Mesodermal cell (in vitro differentiated cells): ENCODE measurements around the gene USP24.

ENCODE experiments used
- H3K27ac ChIP-seq: 2 replicates; pipeline ENCODE4 v1.7.0; 2013; ENCODE audit warnings: mild to moderate bottlenecking, low read depth, low read length, moderate library complexity; ENCODE audit not compliant: severe bottlenecking
- H3K36me3 ChIP-seq: 2 replicates; pipeline ENCODE4 v1.7.1; 2013; ENCODE audit warnings: mild to moderate bottlenecking, low read length, moderate library complexity; ENCODE audit not compliant: control insufficient read depth, insufficient read depth
- H3K4me1 ChIP-seq: one replicate; pipeline ENCODE4 v1.7.1; 2013; ENCODE audit warnings: mild to moderate bottlenecking, low read length; ENCODE audit not compliant: insufficient read depth, control insufficient read depth, poor library complexity, severe bottlenecking
- H3K4me3 ChIP-seq: 2 replicates; pipeline ENCODE4 v1.7.0; 2013; ENCODE audit warnings: low read length, control low read depth, mild to moderate bottlenecking; ENCODE audit not compliant: insufficient read depth, poor library complexity, severe bottlenecking; ENCODE audit errors: extremely low read depth
- H3K9me3 ChIP-seq: 2 replicates; pipeline ENCODE4 v1.7.1; 2013; ENCODE audit warnings: mild to moderate bottlenecking, low read length, moderate library complexity; ENCODE audit not compliant: control insufficient read depth
- whole genome bisulfite sequencing, 2 experiments: methylation state at CpG; one replicate each; pipeline ENCODE4 v1.1.5; 2013; ENCODE audit warnings: missing lambda C conversion rate in 2 of 2; ENCODE audit not compliant: insufficient coverage in 2 of 2; 5-methylcytosine and 5-hydroxymethylcytosine counted together

Gene USP24

GRCh38 chr1:55081905-55082296 lies 133.3 kb downstream of the USP24 start:
- Histone ChIP-seq H3K4me3 (no peak overlapping the region), H3K36me3 (peaks cover 87% of the 10 kb centered on the region), H3K4me1 (peaks cover 18% of the 10 kb centered on the region), H3K9me3 (no peaks in the 10 kb centered on the region), H3K27ac (peak overlapping the region; percentile 88)
- WGBS, 2 experiments, result 83 to 100% methylated on average over 1 of the region's 2 CpGs

DNA sequence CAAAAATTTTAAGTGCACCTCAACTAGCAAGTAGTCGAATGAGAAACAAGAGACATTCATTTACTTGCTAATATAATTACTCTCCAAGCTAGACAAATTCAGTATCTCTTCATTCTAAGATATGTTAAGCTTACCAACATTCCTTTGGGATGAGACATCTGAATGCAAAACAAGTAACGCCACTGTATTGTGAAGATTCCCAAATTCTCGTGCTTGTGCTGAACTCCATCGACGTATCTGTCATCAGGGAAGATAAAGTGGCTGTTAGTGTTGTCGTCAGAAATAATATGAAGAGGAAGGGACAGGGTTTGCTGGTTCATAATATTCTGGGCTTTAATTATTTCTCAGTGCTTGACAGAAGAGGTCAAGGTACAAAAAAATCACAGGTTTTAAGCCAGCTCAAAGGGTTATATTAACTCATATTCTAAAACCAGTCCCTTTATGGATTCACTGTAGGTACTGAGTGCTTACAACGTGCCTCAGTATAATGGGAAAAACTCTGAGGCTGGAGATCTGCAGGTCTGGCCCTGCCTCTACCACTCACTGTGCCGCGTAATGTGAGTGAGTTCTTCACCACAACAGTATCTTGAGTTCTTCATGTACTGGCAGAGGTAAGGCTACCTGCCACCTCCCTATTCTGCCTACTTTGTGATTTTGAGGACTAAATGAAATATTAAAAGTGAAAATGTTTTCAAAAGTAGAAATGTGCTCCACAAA lies 133.8 kb downstream of the USP24 start:
- Histone ChIP-seq H3K4me1 (peaks cover 18% of the 10 kb centered on the region), H3K36me3 (peaks cover 90% of the 10 kb centered on the region), H3K9me3 (no peaks in the 10 kb centered on the region), H3K4me3 (no peak overlapping the region), H3K27ac (peak overlapping the region; percentile 88)
- 56 to 86% methylated on average over 4 to 5 of the region's 9 CpGs for WGBS, 2 experiments

GRCh38 chr1:55079651-55080050 lies 135.5 kb downstream of the USP24 start:
- H3K27ac ChIP-seq, result no peak overlapping the region
- WGBS, 2 experiments, result 85 to 92% methylated on average over 2 to 6 of the region's 7 CpGs
- no peaks in the 10 kb centered on the region for H3K9me3 ChIP-seq
- H3K36me3 ChIP-seq, result peaks cover 88% of the 10 kb centered on the region
- H3K4me1 ChIP-seq, result peaks cover 18% of the 10 kb centered on the region
- no peak overlapping the region for H3K4me3 ChIP-seq

DNA sequence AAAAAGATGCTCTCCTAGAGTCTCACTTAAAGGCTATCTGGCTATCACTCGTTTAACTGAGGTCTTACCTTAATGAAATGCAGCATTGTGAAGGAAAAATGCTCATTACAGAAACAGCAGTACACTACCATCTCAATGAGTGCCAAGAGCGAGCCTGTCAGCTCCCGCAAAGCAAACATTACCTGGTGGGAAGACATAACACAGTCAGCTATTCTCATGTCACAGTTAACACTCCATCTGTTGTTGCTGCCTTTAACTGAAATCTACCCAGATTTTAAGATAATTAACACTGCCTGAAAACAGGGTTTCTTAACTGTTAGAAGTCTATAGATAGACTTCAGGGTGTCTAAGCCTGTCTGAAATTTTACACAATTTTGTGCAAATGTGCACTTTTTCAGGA lies 136.7 kb downstream of the USP24 start:
- Histone ChIP-seq H3K4me1 (peaks cover 18% of the 10 kb centered on the region), H3K9me3 (no peaks in the 10 kb centered on the region), H3K4me3 (no peak overlapping the region), H3K36me3 (peaks cover 89% of the 10 kb centered on the region), H3K27ac (no peak overlapping the region)
- 87 to 88% methylated on average over 2 of the region's 3 CpGs for WGBS, 2 experiments

DNA sequence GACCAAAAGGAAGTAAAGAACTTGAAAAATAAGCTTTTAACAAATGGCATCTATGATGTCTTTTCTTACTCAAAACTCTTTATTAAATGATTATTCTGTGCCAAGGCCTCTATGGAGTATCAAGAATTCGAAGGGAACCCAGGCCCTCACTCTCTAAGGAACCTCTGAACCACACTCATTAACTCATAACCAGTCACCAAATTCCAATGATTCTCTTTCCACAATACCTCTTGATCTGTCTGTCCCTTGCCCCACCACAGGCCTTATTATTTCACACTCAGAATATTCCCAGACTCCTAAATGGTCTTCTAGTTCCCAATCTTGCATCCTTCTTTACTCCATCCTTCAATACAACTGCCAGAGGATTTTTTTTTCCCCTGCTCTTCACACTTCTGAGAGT lies 138.8 kb downstream of the USP24 start:
- Histone ChIP-seq H3K9me3 (no peaks in the 10 kb centered on the region), H3K27ac (no peak overlapping the region), H3K4me3 (no peak overlapping the region), H3K4me1 (peaks cover under 1% of the 10 kb centered on the region), H3K36me3 (peaks cover 91% of the 10 kb centered on the region)
- WGBS, 2 experiments, result 89 to 100% methylated on average over 1 of the region's 1 CpG

- Histone ChIP-seq H3K36me3 (peaks cover 95% of the 10 kb centered on the region), H3K4me3 (no peak overlapping the region)
- WGBS, 2 experiments, result no CpG with 5 or more reads among the region's 2 CpGs
Measured at GRCh38 chr1:55074455-55074854, 140.7 kb downstream of the USP24 start.

GRCh38 chr1:55073187-55073916 lies 141.8 kb downstream of the USP24 start:
- Histone ChIP-seq H3K4me3 (no peak overlapping the region), H3K36me3 (peaks cover 96% of the 10 kb centered on the region), H3K9me3 (no peaks in the 10 kb centered on the region), H3K27ac (no peak overlapping the region), H3K4me1 (no peaks in the 10 kb centered on the region)
- 86 to 96% methylated on average over 2 of the region's 3 CpGs for WGBS, 2 experiments

More at GRCh38 chr1:55074455-55074854, 140.7 kb downstream of the USP24 start:
- no peaks in the 10 kb centered on the region for H3K4me1 ChIP-seq
- no peaks in the 10 kb centered on the region for H3K9me3 ChIP-seq
- H3K27ac ChIP-seq, result no peak overlapping the region

GRCh38 chr1:55071477-55071876 lies 143.7 kb downstream of the USP24 start:
- H3K36me3 ChIP-seq, result peaks cover 91% of the 10 kb centered on the region
- H3K9me3 ChIP-seq, result no peaks in the 10 kb centered on the region
- H3K4me1 ChIP-seq, result no peaks in the 10 kb centered on the region
- 66 to 67% methylated on average over 7 to 8 of the region's 8 CpGs for WGBS, 2 experiments
- H3K4me3 ChIP-seq, result no peak overlapping the region
- no peak overlapping the region for H3K27ac ChIP-seq

GRCh38 chr1:55070293-55071164 lies 144.6 kb downstream of the USP24 start:
- Histone ChIP-seq H3K4me3 (no peak overlapping the region), H3K27ac (no peak overlapping the region), H3K36me3 (peaks cover 93% of the 10 kb centered on the region), H3K9me3 (no peaks in the 10 kb centered on the region), H3K4me1 (no peaks in the 10 kb centered on the region)
- 90 to 96% methylated on average over 15 to 16 of the region's 17 CpGs for WGBS, 2 experiments

GRCh38 chr1:55069280-55069679 lies 145.9 kb downstream of the USP24 start:
- Histone ChIP-seq H3K4me1 (peaks cover 8% of the 10 kb centered on the region), H3K36me3 (peaks cover 80% of the 10 kb centered on the region), H3K4me3 (no peak overlapping the region), H3K9me3 (no peaks in the 10 kb centered on the region), H3K27ac (no peak overlapping the region)
- 96 to 100% methylated on average over 4 to 7 of the region's 7 CpGs for WGBS, 2 experiments
